ENCODE measurements around the gene RAB11FIP3. TPM values are rescaled to one million over a fixed set of nuclear protein-coding genes. Genes with fewer than 3 reads are reported as not detected.
A peak's percentile ranks its signal among the peaks of the same experiment; 100 is the strongest.

Gene RAB11FIP3
- total RNA-seq, 1 experiment from 2014 or later = 37.1 TPM

- no peak overlapping the region for H3K56ac ChIP-seq (ENCODE audit: insufficient read length, low read depth, low read length)
- H3K23me2 ChIP-seq (ENCODE audit: insufficient read length, low read depth, low read length, poor library complexity, severe bottlenecking) = peaks cover 11% of the 10 kb centered on the region
- 100% methylated on average over 1 of the region's 7 CpGs for WGBS (ENCODE audit: extremely low coverage, insufficient read length, low lambda C conversion rate)
- no peak overlapping the region for H2BK20ac ChIP-seq (ENCODE audit: low read depth, low read length, poor library complexity, severe bottlenecking)
- no peak overlapping the region for H3K23ac ChIP-seq (ENCODE audit: insufficient read length, low read depth, low read length)
- Mint-ChIP-seq H3K27ac (peak overlapping the region in 2 of 3 experiments; percentile 1 to 35; a peak in 2 of 7 replicates), H3K27me3 (ENCODE audit: low read depth) (peaks cover 16% of the 10 kb centered on the region), H3K4me3 (no peak overlapping the region), H3K4me1 (peaks cover 13 to 19% of the 10 kb centered on the region in 2 experiments), H3K36me3 (ENCODE audit: insufficient read depth in 1 of 3, low read depth in 3 of 3) (peaks cover 7 to 28% (median 19%) of the 10 kb centered on the region in 3 experiments; a peak in 6 of 7 replicates), H3K9me3 (no peaks in the 10 kb centered on the region)
- no peak overlapping the region for H2BK12ac ChIP-seq (ENCODE audit: insufficient read length, low read depth, low read length)
- H3K79me2 ChIP-seq (ENCODE audit: insufficient read depth, low read length) = peaks cover 5% of the 10 kb centered on the region; the same call in 1 of the 2 replicates
- H3K27me3 ChIP-seq (ENCODE audit: insufficient read depth, low read length) = peaks cover 2% of the 10 kb centered on the region; the same call in 1 of the 2 replicates
- H4K5ac ChIP-seq (ENCODE audit: insufficient read length, low read depth, low read length) = no peak overlapping the region
- H4K8ac ChIP-seq (replicated peaks; ENCODE audit: insufficient read length, low read depth, low read length) = no peak overlapping the region
- no peak overlapping the region for H2BK15ac ChIP-seq (ENCODE audit: low read depth, low read length)
- H2BK5ac ChIP-seq (ENCODE audit: insufficient read length, low read length) = no peak overlapping the region
- H2AK5ac ChIP-seq (ENCODE audit: insufficient read length, low read length) = no peak overlapping the region
- H3K14ac ChIP-seq (ENCODE audit: insufficient read depth, low read length) = no peak overlapping the region
- no peak overlapping the region for H3K4me2 ChIP-seq (ENCODE audit: insufficient read depth, insufficient read length, low read length)
- no peak overlapping the region for H2AFZ ChIP-seq (ENCODE audit: low read length)
- H3K18ac ChIP-seq (ENCODE audit: insufficient read length, low read depth, low read length) = no peak overlapping the region
- DNase-seq = no peak
- H4K91ac ChIP-seq (ENCODE audit: insufficient read length, low read depth, low read length) = no peak overlapping the region
- TF ChIP-seq CTCF (conservative IDR thresholded peaks at IDR 0.05) = no peak
- no peak overlapping the region for H3K9ac ChIP-seq (ENCODE audit: extremely low read depth, insufficient read length, low read length)
- no peaks in the 10 kb centered on the region for H3K4me1 ChIP-seq (ENCODE audit: insufficient read depth, low read length)
- H2BK120ac ChIP-seq (ENCODE audit: low read depth, low read length, poor library complexity, severe bottlenecking) = no peak overlapping the region
- no peaks in the 10 kb centered on the region for H3K79me1 ChIP-seq (ENCODE audit: insufficient read depth, low read depth, low read length, poor library complexity, severe bottlenecking)
- H3T11ph ChIP-seq (ENCODE audit: low read length) = no peak overlapping the region
- H4K20me1 ChIP-seq (ENCODE audit: control insufficient read depth, insufficient read depth, insufficient read length) = no peaks in the 10 kb centered on the region
- H3K4ac ChIP-seq (ENCODE audit: low read depth, low read length) = no peak overlapping the region
- H3K9me3 ChIP-seq (ENCODE audit: control insufficient read depth, low read depth, low read length) = no peaks in the 10 kb centered on the region
- no peak overlapping the region for H3K27ac ChIP-seq (ENCODE audit: insufficient read length, low read depth, low read length)
Observed at GRCh38 chr16:430904-431303, 5.5 kb downstream of the RAB11FIP3 start.
